Fibroblast of skin of scalp (primary cell): ENCODE measurements around the gene SELENON.

ENCODE experiments used
- DNase-seq: peaks from one replicate; pipeline ENCODE4 v3.0.0-alpha.2; 2013

SELENON gene

GRCh38 chr1:25867210-25867991, 67.4 kb downstream of the SELENON start:
- no peak for DNase-seq
